Measurements from ENCODE around the gene PGAP1. TPM values are rescaled to one million over a fixed set of nuclear protein-coding genes. Genes with fewer than 3 reads are reported as not detected.

PGAP1 gene
- total RNA-seq, 4 donors from 2014 or later = 15.8 to 26.6 (median 18.8) TPM

DNA sequence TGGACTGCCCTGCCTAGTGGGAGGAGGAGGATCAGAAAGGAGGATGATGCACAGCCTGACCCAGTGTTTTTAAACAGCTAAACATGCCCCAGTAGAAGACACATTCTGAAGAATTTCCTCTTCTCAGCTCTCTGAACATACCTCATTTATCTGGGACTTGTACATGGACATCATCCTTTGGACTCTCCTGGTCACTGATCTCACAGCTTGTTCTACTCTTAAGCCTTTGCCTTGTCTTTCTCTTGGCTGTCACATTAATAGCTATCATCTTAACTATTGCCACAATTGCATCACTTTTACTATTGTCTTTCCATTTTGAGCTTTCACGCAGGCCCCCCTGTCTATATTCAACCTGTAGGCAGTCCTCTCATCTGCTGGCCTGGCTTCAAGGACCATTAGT, 42.0 kb upstream of the PGAP1 start:
- H3K9me3 ChIP-seq = no peaks in the 10 kb centered on the region
- no peak overlapping the region for H3K27ac ChIP-seq
- TF ChIP-seq POLR2A (IDR thresholded peaks at IDR 0.05) = no peak
- TF ChIP-seq POLR2AphosphoS5 (IDR thresholded peaks at IDR 0.05) = no peak
- TF ChIP-seq EP300 (IDR thresholded peaks at IDR 0.05; ENCODE audit: low read depth) = no peak
- TF ChIP-seq, protein P1, sequence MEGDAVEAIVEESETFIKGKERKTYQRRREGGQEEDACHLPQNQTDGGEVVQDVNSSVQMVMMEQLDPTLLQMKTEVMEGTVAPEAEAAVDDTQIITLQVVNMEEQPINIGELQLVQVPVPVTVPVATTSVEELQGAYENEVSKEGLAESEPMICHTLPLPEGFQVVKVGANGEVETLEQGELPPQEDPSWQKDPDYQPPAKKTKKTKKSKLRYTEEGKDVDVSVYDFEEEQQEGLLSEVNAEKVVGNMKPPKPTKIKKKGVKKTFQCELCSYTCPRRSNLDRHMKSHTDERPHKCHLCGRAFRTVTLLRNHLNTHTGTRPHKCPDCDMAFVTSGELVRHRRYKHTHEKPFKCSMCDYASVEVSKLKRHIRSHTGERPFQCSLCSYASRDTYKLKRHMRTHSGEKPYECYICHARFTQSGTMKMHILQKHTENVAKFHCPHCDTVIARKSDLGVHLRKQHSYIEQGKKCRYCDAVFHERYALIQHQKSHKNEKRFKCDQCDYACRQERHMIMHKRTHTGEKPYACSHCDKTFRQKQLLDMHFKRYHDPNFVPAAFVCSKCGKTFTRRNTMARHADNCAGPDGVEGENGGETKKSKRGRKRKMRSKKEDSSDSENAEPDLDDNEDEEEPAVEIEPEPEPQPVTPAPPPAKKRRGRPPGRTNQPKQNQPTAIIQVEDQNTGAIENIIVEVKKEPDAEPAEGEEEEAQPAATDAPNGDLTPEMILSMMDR (IDR thresholded peaks at IDR 0.05) = no peak
- no peaks in the 10 kb centered on the region for H3K36me3 ChIP-seq
- H3K4me1 ChIP-seq = peaks cover 0 to 19% (median 5%) of the 10 kb centered on the region in 4 donors
- no peak overlapping the region for H3K4me3 ChIP-seq
- intact Hi-C loops (cut with DNase I; ENCODE audit: low total_unique reads) (no loop called here), in situ Hi-C loops (cut with MboI; ENCODE audit: low pct_ligation_motif_present in 1 of 4, low pct_unique_long_range_greater_than_20kb in 1 of 4, low sequenced_read_pairs in 3 of 4) (no loop called here)
- H3K27me3 ChIP-seq = no peaks in the 10 kb centered on the region
- WGBS, 2 donors (ENCODE audit: low coverage in 1 of 2) = 96 to 100% methylated on average over 1 of the region's 1 CpG
- no peak for DNase-seq

DNA sequence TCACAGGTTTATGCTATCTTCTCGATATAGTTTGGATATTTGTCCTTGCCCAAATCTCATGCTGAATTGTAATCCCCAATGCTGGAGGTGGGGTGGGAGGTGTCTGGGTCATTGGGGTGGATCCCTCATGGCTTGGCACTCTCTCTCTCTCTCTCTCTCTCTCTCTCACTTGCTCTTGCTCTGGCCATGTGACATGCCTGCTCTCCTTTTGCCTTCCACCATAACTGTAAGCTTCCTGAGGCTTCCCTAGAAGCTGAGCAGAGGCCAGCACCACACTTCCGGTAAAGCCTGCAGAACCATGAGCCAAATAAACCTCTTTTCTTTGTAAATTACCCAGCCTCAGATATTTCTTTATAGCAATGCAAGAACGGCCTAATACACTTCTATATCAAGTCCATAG, 41.3 kb upstream of the PGAP1 start:
- no peaks in the 10 kb centered on the region for H3K27me3 ChIP-seq
- WGBS, 2 donors (ENCODE audit: low coverage in 1 of 2) = 81 to 82% methylated on average over 3 of the region's 3 CpGs
- no peak for DNase-seq
- H3K9me3 ChIP-seq = no peaks in the 10 kb centered on the region
- TF ChIP-seq POLR2AphosphoS5 (IDR thresholded peaks at IDR 0.05) (no peak), POLR2A (IDR thresholded peaks at IDR 0.05) (no peak), EP300 (IDR thresholded peaks at IDR 0.05; ENCODE audit: low read depth) (no peak)
- TF ChIP-seq, protein P1 (IDR thresholded peaks at IDR 0.05) = no peak
- peaks cover 0 to 19% (median 5%) of the 10 kb centered on the region in 4 donors for H3K4me1 ChIP-seq
- intact Hi-C loops (cut with DNase I; ENCODE audit: low total_unique reads) = no loop called here
- H3K36me3 ChIP-seq = no peaks in the 10 kb centered on the region
- H3K27ac ChIP-seq = no peak overlapping the region
- H3K4me3 ChIP-seq = no peak overlapping the region
- in situ Hi-C loops (cut with MboI; ENCODE audit: low pct_ligation_motif_present in 1 of 4, low pct_unique_long_range_greater_than_20kb in 1 of 4, low sequenced_read_pairs in 3 of 4) = no loop called here

DNA sequence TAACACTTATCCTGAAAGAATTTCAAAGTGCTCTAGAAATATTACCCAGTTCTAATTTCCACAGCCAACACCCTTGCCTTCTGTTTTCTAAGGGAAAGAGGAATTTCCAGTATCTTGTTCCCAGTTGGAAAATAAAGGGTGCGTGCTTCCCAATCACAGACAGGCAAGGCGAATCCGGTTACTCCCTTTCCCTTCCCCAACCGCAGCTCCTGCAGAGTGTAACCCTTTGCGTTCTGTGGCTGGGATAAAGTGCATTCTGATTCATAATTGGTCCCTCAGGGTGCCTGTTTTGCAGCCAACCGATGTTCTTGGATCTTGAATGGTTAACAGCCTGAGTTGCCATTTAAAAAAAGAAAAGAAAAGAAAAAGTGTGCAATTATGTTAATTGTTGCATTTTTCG, 40.6 kb upstream of the PGAP1 start:
- no peak for TF ChIP-seq POLR2A (IDR thresholded peaks at IDR 0.05)
- no peak for TF ChIP-seq EP300 (IDR thresholded peaks at IDR 0.05; ENCODE audit: low read depth)
- TF ChIP-seq, protein P1 (IDR thresholded peaks at IDR 0.05) = no peak
- TF ChIP-seq POLR2AphosphoS5 (IDR thresholded peaks at IDR 0.05) = no peak
- no peaks in the 10 kb centered on the region for H3K9me3 ChIP-seq
- peak overlapping the region in 2 of 4 donors; percentile 3 to 21 for H3K4me3 ChIP-seq
- WGBS, 2 donors (ENCODE audit: low coverage in 1 of 2) = 48 to 65% methylated on average over 7 of the region's 7 CpGs
- in situ Hi-C loops (cut with MboI; ENCODE audit: low pct_ligation_motif_present in 1 of 4, low pct_unique_long_range_greater_than_20kb in 1 of 4, low sequenced_read_pairs in 3 of 4) = no loop called here
- intact Hi-C loops (cut with DNase I; ENCODE audit: low total_unique reads) = no loop called here
- H3K36me3 ChIP-seq = no peaks in the 10 kb centered on the region
- peaks cover 0 to 19% (median 5%) of the 10 kb centered on the region in 4 donors for H3K4me1 ChIP-seq
- H3K27ac ChIP-seq = peak overlapping the region in 3 of 4 donors; percentile 33 to 72 (median 46)
- DNase-seq = no peak
- no peaks in the 10 kb centered on the region for H3K27me3 ChIP-seq

DNA sequence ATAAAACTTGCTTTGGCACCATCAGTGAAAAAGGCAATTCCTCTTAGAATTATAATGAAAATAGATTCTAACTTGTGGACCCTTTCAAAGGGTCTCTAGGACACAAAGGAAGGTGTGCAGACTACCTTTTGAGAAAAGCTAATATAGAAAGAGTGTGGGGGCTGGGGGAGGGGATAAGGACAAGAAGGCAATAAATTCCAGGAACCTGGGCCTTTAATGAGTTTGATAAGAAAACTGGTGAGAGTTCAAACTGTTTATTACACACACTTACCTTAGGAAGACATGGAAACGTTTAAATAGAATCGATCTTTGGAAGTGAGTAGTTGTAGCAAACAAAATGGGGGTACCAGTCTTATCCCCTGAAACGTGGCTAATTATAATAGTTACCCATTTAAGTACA, 39.6 kb upstream of the PGAP1 start:
- H3K27ac ChIP-seq = peak overlapping the region; percentile 1 to 72 (median 40)
- H3K27me3 ChIP-seq = no peaks in the 10 kb centered on the region
- H3K4me1 ChIP-seq = peaks cover 0 to 19% (median 5%) of the 10 kb centered on the region in 4 donors
- no peak for TF ChIP-seq POLR2A (IDR thresholded peaks at IDR 0.05)
- TF ChIP-seq EP300 (IDR thresholded peaks at IDR 0.05; ENCODE audit: low read depth) = no peak
- TF ChIP-seq, protein P1 (IDR thresholded peaks at IDR 0.05) = no peak
- TF ChIP-seq POLR2AphosphoS5 (IDR thresholded peaks at IDR 0.05) = no peak
- in situ Hi-C loops (cut with MboI; ENCODE audit: low pct_ligation_motif_present in 1 of 4, low pct_unique_long_range_greater_than_20kb in 1 of 4, low sequenced_read_pairs in 3 of 4) (no loop called here), intact Hi-C loops (cut with DNase I; ENCODE audit: low total_unique reads) (no loop called here)
- WGBS, 2 donors (ENCODE audit: low coverage in 1 of 2) = 37 to 58% methylated on average over 3 of the region's 3 CpGs
- no peaks in the 10 kb centered on the region for H3K36me3 ChIP-seq
- no peaks in the 10 kb centered on the region for H3K9me3 ChIP-seq
- no peak overlapping the region for H3K4me3 ChIP-seq
- peak; percentile 18 for DNase-seq
